Stimulated activated CD8-positive, alpha-beta memory T cell treated with anti-CD3 and anti-CD28 coated beads, Interleukin-12 subunit alpha, Interleukin-12 subunit beta, amount 100 ng/mL, for 4 hours (primary cell): Measurements from ENCODE around the gene EPHA8.

Experiments used
- DNase-seq: peaks from one replicate; pipeline ENCODE4 v3.0.0-alpha.2; 2020; ENCODE audit warnings: low read depth

The EPHA8 gene

DNA sequence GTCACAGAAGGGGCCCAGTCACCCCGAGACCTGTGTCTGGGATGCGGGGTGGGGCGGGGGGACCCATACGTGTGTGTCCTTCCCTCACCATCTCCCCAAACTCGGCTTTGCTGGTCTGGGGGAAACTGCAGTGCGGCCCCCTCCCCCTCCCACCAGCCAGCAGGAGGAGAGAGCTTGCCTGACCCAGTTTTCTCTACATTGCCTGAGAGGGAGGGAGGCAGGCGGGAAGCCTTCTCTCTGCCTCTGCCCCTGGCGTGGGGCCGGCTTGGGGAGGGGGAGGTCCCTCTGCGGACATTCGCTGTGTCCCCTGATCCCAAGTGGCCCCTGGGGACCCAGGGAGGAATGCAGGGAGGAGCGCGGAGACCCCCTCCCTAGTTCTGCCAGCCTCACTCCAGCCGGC lies 3.9 kb downstream of the EPHA8 start:
- no peak for DNase-seq

DNA sequence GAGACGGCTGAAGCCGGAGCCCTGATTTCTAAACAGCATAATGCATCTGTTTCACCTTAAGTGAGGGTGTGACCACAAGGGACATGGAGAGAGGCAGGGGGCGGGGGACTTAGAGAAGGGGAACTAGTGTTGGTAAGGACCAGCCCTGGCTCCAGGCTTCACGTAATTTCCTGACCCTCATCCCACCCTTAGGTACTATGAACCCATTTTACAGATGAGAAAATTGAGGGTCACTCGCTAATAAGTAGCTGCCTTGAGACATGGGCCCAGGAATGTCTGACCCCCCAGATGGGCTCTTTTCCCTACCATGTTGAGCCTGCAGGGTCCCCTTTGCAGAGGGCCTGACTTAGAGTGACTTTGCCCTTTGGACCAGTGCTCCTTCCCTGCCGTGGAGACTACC lies 4.7 kb downstream of the EPHA8 start:
- no peak for DNase-seq

DNA sequence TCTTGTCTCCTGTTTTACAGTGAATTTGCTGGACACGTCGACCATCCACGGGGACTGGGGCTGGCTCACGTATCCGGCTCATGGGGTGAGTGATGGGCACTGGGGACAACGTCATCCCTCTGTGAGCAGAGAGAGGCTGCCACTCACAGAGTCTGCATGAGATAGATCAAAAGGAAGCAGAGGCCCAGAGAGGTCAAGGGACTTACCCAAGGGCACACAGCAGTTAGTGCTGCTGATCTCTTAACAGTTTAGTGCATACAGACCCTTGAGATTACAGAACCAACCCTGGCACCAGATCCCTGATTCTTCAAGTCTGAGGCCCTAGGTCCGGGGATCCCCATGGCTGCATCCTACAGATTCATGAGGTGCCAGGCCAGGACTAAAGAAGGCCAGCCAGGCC lies 6.0 kb downstream of the EPHA8 start:
- DNase-seq, result no peak

DNA sequence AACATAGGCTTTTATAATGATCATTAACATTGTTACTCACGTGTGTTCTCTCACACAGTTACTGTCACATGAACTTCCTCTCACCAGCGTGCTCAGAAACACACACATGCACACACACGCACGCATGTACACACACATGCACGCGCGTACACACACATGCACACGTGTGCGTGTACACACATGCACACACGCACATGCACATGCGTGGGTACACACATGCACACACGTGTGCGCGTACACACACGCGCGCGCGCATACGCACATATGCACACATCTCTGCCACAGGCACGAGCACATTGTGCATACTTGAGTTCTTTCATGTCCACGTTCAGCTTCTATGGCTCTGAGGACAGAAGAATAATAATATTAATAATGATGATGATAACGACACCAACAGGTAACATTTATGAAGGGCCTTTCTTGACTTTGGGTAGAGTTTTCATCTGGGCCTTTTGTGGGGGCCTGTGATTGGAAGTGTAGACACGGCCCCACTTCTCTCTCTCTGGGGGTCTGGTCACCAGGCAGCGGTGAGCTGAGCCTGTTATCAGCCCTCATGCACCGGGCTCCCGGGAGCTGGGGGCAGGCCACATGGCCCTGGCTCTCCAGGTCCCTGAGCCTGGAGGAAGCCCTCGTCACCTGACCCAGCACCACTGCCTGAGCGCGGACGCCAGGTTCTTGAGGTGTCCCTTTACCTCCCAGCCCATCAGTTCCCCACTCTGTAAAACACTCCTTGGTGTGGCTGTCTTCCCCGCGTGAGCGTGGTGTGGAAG lies 7.0 kb downstream of the EPHA8 start:
- no peak for DNase-seq

DNA sequence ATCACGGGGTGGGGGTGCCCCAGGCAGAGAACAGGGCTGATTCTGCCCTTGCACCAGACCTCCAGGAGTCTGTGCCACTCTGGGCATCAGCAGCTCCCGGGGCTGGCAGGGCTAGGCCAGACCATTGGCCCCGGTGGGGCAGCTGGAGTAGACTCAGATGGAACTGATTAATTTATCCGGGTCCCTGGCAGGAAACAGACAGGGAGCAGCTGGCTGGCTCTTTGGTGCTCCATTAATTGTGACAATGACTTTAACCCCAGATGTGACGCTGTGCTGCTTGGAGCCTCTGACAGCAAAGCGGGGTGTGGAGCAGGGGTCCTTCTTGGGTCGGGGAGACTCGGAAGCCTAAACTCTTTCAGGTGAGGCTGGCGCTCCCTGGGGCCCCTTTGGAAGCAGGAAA lies 9.5 kb downstream of the EPHA8 start:
- DNase-seq, result no peak

DNA sequence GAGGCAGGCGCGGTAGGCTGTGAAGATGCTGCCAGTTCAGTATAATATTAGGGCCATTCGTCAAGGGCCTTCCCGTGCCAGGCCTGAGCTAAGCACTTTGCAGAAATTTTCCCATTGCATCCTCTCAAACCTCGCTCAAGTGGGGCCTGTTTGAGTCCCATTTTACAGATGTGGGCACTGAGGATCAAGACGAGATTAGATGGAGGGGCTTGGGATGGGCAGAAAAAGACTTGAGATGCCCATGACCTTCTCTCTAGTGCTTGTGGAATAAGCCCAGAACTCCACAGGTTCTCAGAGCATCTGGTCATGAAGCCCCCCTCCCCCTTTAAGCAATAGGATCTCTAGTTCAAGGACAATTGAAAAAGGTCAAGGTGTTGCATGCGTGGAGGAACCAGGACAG lies 9.9 kb downstream of the EPHA8 start:
- DNase-seq, result no peak

DNA sequence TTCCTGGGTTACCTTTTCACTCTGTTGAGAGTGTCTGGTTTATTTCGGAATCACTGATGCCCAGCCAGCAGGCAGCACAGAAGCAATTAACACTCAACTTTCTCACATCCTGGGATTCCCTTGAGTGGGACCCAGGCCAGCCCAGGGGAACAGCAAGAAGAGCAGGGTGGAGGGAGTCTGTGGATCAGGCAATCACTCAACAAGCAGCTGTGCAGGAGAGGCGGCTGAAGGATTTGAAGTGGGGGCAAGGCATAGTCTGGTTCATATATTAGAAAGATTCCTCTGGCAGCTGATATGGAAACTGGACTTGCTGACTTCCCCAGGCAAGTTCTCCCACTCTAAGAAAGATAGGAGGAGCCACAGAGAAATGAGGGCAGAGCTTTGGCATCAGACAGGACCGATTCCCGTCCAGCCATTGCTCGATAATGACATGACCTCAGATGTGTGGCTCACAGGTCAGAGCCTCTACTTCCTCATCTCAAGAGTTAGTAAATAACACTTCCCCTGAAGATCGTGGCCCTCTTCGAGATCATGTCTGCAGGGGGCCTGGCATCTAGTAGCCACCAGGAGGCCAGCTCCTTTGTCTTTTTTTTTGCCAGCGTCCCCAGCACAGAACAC lies 12.4 kb downstream of the EPHA8 start:
- no peak for DNase-seq

DNA sequence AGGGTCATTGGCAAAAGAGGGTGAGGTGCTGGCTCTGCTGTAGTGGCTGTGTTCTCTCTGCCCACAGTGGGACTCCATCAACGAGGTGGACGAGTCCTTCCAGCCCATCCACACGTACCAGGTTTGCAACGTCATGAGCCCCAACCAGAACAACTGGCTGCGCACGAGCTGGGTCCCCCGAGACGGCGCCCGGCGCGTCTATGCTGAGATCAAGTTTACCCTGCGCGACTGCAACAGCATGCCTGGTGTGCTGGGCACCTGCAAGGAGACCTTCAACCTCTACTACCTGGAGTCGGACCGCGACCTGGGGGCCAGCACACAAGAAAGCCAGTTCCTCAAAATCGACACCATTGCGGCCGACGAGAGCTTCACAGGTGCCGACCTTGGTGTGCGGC lies 12.9 kb downstream of the EPHA8 start:
- no peak for DNase-seq

DNA sequence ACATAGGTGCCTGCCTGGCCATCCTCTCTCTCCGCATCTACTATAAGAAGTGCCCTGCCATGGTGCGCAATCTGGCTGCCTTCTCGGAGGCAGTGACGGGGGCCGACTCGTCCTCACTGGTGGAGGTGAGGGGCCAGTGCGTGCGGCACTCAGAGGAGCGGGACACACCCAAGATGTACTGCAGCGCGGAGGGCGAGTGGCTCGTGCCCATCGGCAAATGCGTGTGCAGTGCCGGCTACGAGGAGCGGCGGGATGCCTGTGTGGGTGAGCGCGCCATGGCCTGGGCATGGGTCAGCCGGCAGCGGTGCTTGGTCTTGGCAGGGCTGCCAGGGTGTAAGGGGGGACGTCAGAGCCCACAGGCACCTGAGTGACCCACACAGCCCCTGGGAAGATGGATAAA lies 13.3 kb downstream of the EPHA8 start:
- no peak for DNase-seq

DNA sequence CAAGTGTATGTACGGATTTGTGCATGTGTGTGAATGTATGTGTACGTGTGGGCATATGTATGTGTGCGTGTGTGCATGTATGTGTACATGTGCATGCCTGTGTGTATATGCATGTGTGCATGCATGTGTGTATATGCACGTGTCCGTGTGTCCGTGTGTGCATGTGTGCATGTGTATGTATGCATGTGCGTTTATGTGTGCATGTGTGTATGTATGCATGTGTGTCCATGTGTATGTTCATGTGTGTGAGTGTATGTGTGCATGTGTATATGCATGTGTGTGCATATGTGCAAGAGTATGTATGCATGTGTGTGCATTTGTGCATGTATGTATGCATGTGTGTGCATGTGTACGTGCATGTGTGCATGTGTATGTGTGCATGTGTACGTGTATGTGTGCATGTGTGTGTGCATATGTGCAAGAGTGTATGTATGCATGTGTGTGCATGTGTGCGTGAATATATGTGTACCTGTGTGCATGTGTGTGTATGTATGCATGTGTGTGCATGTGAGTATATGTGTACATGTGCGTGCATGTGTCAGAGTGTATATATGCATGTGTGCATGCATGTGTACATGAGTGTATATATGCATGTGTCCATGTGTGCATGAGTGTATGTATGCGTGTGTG lies 15.6 kb downstream of the EPHA8 start:
- DNase-seq, result no peak

DNA sequence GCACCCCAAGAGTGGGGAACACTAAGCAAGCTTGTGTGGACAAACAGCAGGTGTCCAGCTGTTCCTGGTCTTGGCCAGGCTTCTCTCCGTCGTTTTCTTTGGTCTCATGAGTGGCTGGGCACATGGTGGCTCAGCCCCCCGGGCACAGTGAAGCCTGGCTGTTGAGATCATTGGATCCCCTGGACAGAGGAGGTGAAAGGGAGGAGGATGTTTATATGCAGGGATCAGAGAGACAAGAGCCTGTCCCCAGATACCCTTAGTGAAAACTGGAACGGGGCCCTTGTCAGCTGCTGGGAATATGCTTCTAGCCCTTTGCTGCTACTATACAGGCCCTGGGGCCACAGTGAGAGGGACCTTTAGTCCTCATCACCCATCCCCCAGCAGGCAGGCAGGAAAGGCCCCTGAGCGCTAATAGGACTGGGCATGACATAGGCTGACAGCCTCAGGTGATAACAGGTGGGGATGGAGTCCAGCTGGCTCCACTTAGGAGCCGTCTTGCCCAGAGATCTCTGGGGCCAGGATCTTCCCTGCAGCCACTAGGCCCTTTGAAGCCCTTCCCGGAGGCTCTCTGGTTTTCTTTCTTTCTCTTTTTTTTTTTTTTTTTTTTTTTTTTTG lies 16.4 kb downstream of the EPHA8 start:
- no peak for DNase-seq

DNA sequence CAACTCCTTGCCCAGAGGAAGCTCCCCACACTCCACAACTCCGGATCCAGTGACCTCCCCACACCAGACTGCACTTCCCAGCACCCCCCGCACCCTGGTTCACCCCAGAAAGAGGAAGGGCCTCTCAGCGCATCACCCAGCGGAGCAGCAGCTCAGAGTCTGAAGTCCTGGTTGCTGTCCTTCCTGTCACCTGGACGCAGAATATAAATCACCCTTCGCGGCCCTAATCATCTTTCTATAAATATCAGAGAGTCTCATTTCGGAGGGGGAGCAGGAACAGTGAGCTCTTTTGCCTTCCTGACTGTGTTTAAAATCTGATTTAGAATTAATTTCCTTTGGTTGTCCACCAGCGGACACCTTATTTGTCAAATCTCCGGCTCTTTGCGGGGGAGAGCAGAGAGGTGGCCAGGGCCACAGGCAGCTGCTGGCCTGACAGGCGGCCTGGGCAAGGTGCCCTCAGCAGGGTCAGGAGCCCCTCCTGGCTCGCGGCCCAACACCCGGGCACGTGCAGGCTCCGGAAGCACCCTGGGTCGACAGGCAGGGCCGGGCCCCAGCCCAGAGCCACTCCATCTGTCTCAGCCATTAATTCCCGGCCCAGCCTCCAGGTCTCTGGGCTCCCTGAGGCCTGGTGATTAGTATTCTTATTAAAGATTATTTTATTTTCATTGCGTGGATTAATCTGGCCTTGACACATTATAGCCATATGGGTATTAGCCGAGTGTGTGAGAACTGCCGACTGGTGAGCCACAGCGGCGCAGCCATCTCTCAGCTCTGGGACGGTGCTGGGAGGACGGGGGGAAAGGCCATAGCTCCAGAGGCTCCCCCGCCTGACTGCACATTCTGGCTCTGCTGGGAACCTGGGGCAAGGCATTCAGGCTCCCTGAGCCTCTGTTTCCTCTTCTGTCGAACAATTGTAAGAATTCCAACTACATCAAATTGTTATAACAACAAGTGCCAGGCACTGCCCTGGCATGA lies 19.7 kb downstream of the EPHA8 start:
- no peak for DNase-seq

DNA sequence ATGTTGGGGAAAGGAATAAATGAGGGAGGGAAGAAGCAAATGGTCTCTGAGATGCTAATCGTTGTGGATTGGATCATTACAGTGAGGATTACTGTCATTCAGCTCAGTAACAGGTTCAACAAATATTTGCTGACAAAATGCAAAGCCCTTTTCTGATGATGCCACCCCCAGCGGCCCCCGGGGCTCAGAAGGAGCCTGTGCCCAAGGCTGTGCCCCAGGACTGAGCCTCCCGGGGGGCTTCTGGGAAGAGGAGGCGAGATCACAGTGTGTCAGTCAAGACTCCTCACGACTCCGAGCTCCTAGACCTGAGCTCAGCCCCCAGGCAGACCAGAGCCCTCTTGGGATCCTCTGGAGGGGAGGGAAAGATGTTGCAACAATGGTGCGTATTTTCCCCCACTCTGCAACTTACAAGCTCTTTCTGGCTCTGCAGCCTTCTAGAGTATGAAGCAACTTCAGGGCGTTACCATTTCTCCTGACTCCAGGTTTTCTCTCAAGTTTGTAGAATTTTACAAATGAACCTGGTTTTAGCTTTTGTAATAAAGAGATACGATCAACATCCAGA lies 20.8 kb downstream of the EPHA8 start:
- DNase-seq, result no peak

DNA sequence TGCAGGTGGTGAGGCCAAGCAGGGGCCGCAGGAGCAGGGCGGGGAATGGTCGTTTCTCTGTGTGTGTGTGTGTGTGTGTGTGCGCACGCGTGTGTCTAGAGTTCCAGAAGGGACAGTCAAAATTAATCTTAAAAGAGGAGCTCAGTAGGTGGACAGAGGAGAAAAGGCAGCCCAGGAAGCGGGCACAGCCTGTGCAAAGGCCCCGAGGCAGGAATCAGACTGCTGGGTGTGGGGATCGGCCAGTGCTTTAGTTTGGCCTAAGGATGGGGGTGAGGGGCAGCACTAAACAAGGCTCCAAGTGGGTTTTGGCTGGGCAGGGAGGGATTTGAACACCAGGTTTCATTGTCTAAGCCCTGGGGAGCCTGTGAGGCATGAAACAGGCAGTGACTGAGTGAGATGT lies 21.7 kb downstream of the EPHA8 start:
- no peak for DNase-seq

DNA sequence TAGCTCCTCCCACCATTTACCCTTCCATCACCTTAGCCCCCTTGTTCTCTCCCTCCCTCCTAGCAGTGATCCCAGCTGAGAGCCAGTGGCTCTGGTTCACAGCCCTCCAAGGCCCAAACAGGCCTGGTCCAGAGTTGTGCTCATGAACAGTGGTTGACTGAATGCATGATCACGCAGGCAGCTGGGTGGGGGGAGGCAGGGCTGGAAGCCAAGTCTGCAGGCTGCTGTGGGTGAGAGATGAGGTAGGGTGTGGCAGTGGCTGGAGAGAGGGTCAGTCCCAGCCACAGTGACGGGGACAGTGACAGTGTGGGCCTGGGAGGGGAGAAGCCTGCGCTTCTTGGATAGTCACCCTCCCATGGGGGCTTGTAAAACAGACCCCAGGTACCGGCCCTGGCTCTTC lies 22.2 kb downstream of the EPHA8 start:
- no peak for DNase-seq

DNA sequence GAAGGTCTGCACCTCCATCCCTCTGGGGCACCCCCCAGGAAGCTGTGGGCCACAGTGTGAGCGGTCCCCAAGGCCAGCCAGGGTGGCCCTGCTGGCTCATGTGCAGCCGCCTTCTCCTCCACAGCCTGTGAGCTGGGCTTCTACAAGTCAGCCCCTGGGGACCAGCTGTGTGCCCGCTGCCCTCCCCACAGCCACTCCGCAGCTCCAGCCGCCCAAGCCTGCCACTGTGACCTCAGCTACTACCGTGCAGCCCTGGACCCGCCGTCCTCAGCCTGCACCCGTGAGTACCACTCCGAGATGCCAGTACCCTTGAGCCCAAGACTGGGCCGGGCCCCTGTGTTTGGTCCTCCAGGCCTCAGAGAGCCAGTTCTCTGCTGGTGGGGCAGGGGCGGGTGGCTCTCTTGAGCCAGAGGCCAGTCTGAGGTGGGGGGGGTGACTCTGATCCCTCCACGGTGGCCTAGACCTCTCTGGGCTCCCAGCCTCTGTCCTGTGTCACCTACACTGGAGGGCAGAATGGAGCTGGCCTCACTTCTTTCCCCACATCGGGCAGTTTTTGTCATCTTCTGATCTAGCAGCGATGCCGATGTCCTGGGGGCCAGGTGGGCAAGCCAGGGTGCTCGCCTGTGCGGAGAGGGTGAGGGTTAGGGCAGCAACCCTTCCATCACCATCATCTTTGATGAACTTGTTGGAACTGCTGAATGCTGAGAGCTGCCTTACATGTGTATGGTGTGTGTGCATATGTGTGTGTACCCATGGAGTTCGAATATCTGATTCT lies 23.3 kb downstream of the EPHA8 start:
- DNase-seq, result no peak

DNA sequence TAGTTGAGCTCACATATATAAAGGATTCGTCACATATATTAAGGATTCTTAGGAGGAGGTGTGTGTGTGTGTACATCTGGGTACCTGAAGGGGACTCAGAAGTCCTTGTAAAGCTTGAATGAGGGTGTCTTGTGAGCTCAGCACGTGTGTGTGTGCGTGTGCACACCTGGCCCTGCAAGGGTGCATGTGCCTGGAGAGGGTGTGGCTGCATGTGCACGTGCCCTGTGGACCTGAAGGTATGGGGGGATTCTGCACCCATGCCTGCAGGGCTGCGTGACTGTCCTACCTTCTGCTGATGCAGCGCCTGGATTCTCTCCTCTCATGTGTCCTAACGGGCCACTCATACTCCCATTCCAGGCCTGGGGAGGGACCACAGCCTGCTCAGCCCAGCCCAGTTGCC lies 24.0 kb downstream of the EPHA8 start:
- DNase-seq, result no peak

DNA sequence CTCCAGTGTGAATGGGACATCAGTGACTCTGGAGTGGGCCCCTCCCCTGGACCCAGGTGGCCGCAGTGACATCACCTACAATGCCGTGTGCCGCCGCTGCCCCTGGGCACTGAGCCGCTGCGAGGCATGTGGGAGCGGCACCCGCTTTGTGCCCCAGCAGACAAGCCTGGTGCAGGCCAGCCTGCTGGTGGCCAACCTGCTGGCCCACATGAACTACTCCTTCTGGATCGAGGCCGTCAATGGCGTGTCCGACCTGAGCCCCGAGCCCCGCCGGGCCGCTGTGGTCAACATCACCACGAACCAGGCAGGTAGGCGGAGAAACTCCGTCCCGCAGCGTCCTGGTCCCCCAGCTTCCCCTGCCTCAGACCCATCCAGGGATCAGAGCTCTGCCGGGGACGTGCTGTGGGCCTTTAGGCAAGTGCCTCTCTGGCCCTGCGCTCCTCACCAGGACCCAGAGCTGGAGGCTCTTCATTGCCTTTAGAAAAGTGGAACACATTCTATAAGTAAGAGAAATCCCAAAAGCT lies 25.7 kb downstream of the EPHA8 start:
- DNase-seq, result no peak

DNA sequence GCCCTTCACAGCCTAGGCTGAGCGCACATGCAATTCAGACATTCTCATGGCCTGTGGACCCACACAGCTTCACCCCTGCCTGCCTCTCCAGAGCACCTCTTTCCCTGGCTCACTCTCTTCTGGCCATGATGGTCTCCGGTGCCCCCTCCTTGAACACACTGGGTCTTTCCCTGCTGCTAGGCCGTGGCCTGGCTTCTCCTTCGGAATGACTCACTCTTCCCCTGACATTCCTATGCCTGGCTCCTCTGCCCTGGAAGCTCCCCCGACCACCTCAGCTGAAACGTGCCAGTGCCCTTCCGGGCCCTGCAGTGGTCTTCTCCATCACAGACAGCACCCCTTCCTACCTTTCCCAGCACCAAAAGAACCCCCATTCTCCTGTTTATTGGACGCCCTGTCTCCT lies 28.3 kb downstream of the EPHA8 start:
- no peak for DNase-seq

DNA sequence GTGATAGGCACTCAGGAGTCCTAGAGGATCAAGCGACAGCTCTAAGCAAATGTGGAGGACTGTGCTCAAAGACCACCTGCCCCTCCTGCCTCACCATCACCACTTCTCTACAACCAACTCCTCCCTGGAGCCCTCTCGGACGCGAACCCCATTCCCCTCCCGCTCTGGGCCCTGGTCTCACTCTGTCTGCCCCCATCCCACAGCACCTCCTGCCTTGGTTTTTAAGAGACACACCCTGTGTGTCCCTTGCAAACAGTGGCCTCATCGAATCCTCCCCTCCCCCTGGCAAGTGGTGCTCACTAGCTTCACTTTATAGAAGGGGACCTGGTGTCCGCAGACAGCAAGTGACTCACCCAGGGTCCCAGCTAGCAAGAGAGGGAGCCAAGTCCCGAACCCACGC lies 28.8 kb downstream of the EPHA8 start:
- DNase-seq, result no peak
